Measurements from ENCODE around the gene COPE. TPM values are rescaled to one million over a fixed set of nuclear protein-coding genes. Genes with fewer than 3 reads are reported as not detected.

Gene COPE
- total and polyA plus RNA-seq, 2 of the 8 experiments (the other 6 are each of a cell fraction or from before 2014, with no cell fraction given): 178 to 356 TPM

- TF ChIP-seq RXRA (IDR thresholded peaks at IDR 0.05; ENCODE audit: insufficient read depth, low read depth, low read length) (no peak), RFX5 (IDR thresholded peaks at IDR 0.05; ENCODE audit: borderline replicate concordance, low read depth, low read length) (no peak), CTBP2 (IDR thresholded peaks at IDR 0.05; ENCODE audit: borderline replicate concordance, insufficient read depth, insufficient read length, low read length) (no peak), TCF12 (IDR thresholded peaks at IDR 0.05; ENCODE audit: low read depth, low read length) (0 out of 2 replicates have a peak, but pooled peaks have one; percentile 56), YY1 (IDR thresholded peaks at IDR 0.05; ENCODE audit: low read depth, low read length) (no peak), JUND (IDR thresholded peaks at IDR 0.05; ENCODE audit: low read length) (no peak), KDM4A (IDR thresholded peaks at IDR 0.05; ENCODE audit: low read depth, low read length, severe bottlenecking) (peak; percentile 74), ATF2 (IDR thresholded peaks at IDR 0.05; ENCODE audit: low read length) (no peak), GABPA (IDR thresholded peaks at IDR 0.05; ENCODE audit: borderline replicate concordance, insufficient read depth, low read length) (0 out of 2 replicates have a peak, but pooled peaks have one; percentile 36), BRCA1 (IDR thresholded peaks at IDR 0.05; ENCODE audit: low read depth, low read length) (no peak), SIN3A (conservative IDR thresholded peaks at IDR 0.05 in 1 of 2, IDR thresholded peaks at IDR 0.05 in 1 of 2; ENCODE audit: low read depth in 1 of 2, low read length in 2 of 2) (peak; percentile 44 to 72; a peak in 2 of 4 replicates), SP1 (IDR thresholded peaks at IDR 0.05; ENCODE audit: low read depth, low read length) (0 out of 2 replicates have a peak, but pooled peaks have one; percentile 35), EZH2 (IDR thresholded peaks at IDR 0.05; ENCODE audit: low read depth, low read length, severe bottlenecking) (no peak), FOSL1 (IDR thresholded peaks at IDR 0.05; ENCODE audit: insufficient read depth, low read depth, low read length) (no peak), JUN (IDR thresholded peaks at IDR 0.05; ENCODE audit: low read depth, low read length) (no peak), SP2 (IDR thresholded peaks at IDR 0.05; ENCODE audit: low read length) (no peak), KDM1A (IDR thresholded peaks at IDR 0.05; ENCODE audit: borderline replicate concordance, low read length) (no peak), SRF (IDR thresholded peaks at IDR 0.05; ENCODE audit: low read depth, low read length) (no peak), CHD1 (IDR thresholded peaks at IDR 0.05; ENCODE audit: low read depth, low read length) (no peak), TBP (IDR thresholded peaks at IDR 0.05; ENCODE audit: low read depth, low read length) (no peak), BCL11A (IDR thresholded peaks at IDR 0.05; ENCODE audit: low read depth in 2 of 2, low read length in 2 of 2) (no peak)
Measured at GRCh38 chr19:18939922-18940768, 21.0 kb upstream of the COPE start (continued).
